Heart right ventricle (tissue), 16 donors: ENCODE data around the gene SMCO2. TPM values are rescaled to one million over a fixed set of nuclear protein-coding genes. Genes with fewer than 3 reads are reported as not detected.

Experiments
- ATAC-seq, 8 donors: fragments of 200-7000 bp; cut with Tn5 transposase; one replicate each; pipeline ENCODE4 v1.9.1; 2020; ENCODE audit warnings: mild to moderate bottlenecking in 8 of 8, moderate library complexity in 8 of 8, moderate number of reproducible peaks in 1 of 8
- DNase-seq, 2 donors: peaks; one replicate each; pipeline ENCODE4 v3.0.0-alpha.2; 2020
- H3K27ac ChIP-seq, 10 donors: fragments of 200-600 bp; sonication (generic) in 2 of 10; one replicate each; pipeline versions ENCODE4 v1.5.0 to v1.8.0; 2020 to 2022; ENCODE audit warnings: mild to moderate bottlenecking in 3 of 10
- H3K27me3 ChIP-seq, 7 donors: fragments of 200-600 bp; one replicate each; pipeline ENCODE4 v1.8.0; 2021 to 2022; ENCODE audit warnings: mild to moderate bottlenecking in 2 of 7
- H3K36me3 ChIP-seq, 9 donors: fragments of 200-600 bp; sonication (generic) in 1 of 9; one replicate each; pipeline versions ENCODE4 v1.5.0 to v1.8.0; 2020 to 2022; ENCODE audit warnings: mild to moderate bottlenecking in 2 of 9
- H3K4me1 ChIP-seq, 9 donors: fragments of 200-600 bp; sonication (generic) in 1 of 9; one replicate each; pipeline versions ENCODE4 v1.5.0 to v1.8.0; 2020 to 2022; ENCODE audit warnings: mild to moderate bottlenecking in 4 of 9
- H3K4me3 ChIP-seq, 10 donors: fragments of 200-600 bp; sonication (generic) in 2 of 10; one replicate each; pipeline versions ENCODE4 v1.5.0 to v1.8.0; 2020 to 2022; ENCODE audit warnings: mild to moderate bottlenecking in 7 of 10, moderate library complexity in 2 of 10
- H3K9me3 ChIP-seq, 11 donors: fragments of 200-600 bp in 10 of 11; sonication (generic) in 2 of 11; one replicate each; pipeline versions ENCODE4 v1.5.0 to v1.8.0; 2013 to 2022; ENCODE audit warnings: mild to moderate bottlenecking in 2 of 11, control low read depth in 1 of 11, moderate library complexity in 1 of 11
- CTCF ChIP-seq, 9 donors: fragments of 200-600 bp; sonication (generic) in 2 of 9; IDR thresholded peaks; one replicate each; pipeline versions ENCODE4 v1.5.0 to v1.8.0; 2021 to 2022; ENCODE audit warnings: antibody characterized with exemption in 9 of 9, mild to moderate bottlenecking in 5 of 9, moderate library complexity in 1 of 9
- WGBS, 2 donors: extraction: QIAGEN DNeasy Blood & Tissue Kit; methylation state at CpG; one replicate each; pipeline ENCODE4 v1.1.7; 2013; ENCODE audit warnings: inconsistent platforms in 1 of 2; 5-methylcytosine and 5-hydroxymethylcytosine counted together
- intact Hi-C, 10 donors: fragments of 100-400 bp; cut with DNase I; formaldehyde crosslinking; loops; one replicate each; pipeline versions ENCODE4 v1.11.1 to v1.14.2; 2022
- polyA plus RNA-seq, 2 donors: library from polyadenylated mRNA; stranded (reverse); fragments of 200-250 nt; gene quantifications; one replicate each; pipeline ENCODE4 v1.2.3, GENCODE V29; 2013
- total RNA-seq, 10 donors: library from RNA; stranded (reverse); fragmentation: NEBNext Ultra II Directional in 3 of 10; extraction: Animal tissue kit (Norgen Biotek cat#: 25700) in 3 of 10; gene quantifications; one replicate each; pipeline versions ENCODE4 v1.2.1 to v1.2.4, GENCODE V29; 2021 to 2023
- donor health status: Arrhythmogenic right ventricular cardiomyopathy.
- donor health status: ischemic (EF 13 %, LVEDD 7.1; RV severe dilation, severe dysfunction).
- donor health status: healthy with polysubstance abuse.
- donor health status: DM: no; HTN: yes; CAD: no.
- donor health status: DM: no; HTN: no; CAD: no.
- donor health status: ischemic (EF 25% LVEDD 6.9; RV normal size, moderate dysfunction).
- donor health status: ischemic (EF 25% LVEDD 5.7; RV mildly dilated, moderate dysfunction).
- donor health status: healthy.
- donor health status: DM: yes; HTN: yes; CAD: no.
- donor health status: Ischemic cardiomyopathy.
- donor health status: ischemic (EF 35%, LVEDD 5.7; RV mildly dilated, moderate dysfunction).
- donor health status: nonischemic (EF 11% LVEDD 7.7; RV severe dilation, severe dysfunction).
- donor health status: DM: yes; HTN: yes; CAD: no.
- donor health status: PGD.
- donor health status: ischemic (EF 29% LVEDD 5.4; RV normal size, mild dysfunction).
- donor health status: nonischemic (EF 23%, LVEDD 6.1; RV moderate dilation, normal function).

Gene SMCO2
- total and polyA plus RNA-seq, 12 donors, result 0.04 to 1.3 (median 0.48) TPM; not detected in 8

- WGBS, 2 donors, result 41 to 51% methylated on average over 6 of the region's 6 CpGs
- ATAC-seq, result peak; percentile 32 to 70 (median 54)
- H3K9me3 ChIP-seq, result peaks cover 0 to 9% (median 0%) of the 10 kb centered on the region in 11 donors
- peak overlapping the region; percentile 24 to 82 (median 67) for H3K27ac ChIP-seq
- H3K4me1 ChIP-seq, result peaks cover 0 to 28% (median 16%) of the 10 kb centered on the region in 9 donors
- H3K4me3 ChIP-seq, result no peak overlapping the region
- intact Hi-C loops, result loop anchor here in 1 of 10 donors (5.0 kb wide), 1 partner anchor 79 kb away; no protein-coding TSS in a partner anchor
- DNase-seq, result no peak
- H3K36me3 ChIP-seq, result no peaks in the 10 kb centered on the region
- H3K27me3 ChIP-seq, result no peaks in the 10 kb centered on the region
- TF ChIP-seq CTCF (IDR thresholded peaks at IDR 0.05), result no peak
Observed at GRCh38 chr12:27511031-27511722, 64.6 kb downstream of the SMCO2 start.

- Histone ChIP-seq H3K4me1 (peaks cover 0 to 26% (median 16%) of the 10 kb centered on the region in 9 donors), H3K4me3 (no peak overlapping the region), H3K9me3 (peaks cover 0 to 7% (median 0%) of the 10 kb centered on the region in 11 donors), H3K27me3 (no peaks in the 10 kb centered on the region), H3K36me3 (no peaks in the 10 kb centered on the region), H3K27ac (peak overlapping the region; percentile 24 to 82 (median 67))
- no peak for TF ChIP-seq CTCF (IDR thresholded peaks at IDR 0.05)
- ATAC-seq (peak; percentile 36 to 77 (median 56)), DNase-seq (no peak)
- intact Hi-C loops, result loop anchor here in 1 of 10 donors (5.0 kb wide), 1 partner anchor 79 kb away; no protein-coding TSS in a partner anchor
- 43 to 54% methylated on average over 3 of the region's 3 CpGs for WGBS, 2 donors
Observed at GRCh38 chr12:27511723-27512045, 65.1 kb downstream of the SMCO2 start.

GRCh38 chr12:27513155-27513824 lies 66.8 kb downstream of the SMCO2 start:
- no peak for DNase-seq
- WGBS, 2 donors, result 95 to 98% methylated on average over 7 of the region's 7 CpGs

More at GRCh38 chr12:27513155-27513824, 66.8 kb downstream of the SMCO2 start:
- peak overlapping the region in 6 of 10 donors; percentile 8 to 82 (median 73) for H3K27ac ChIP-seq
- H3K4me1 ChIP-seq, result peaks cover 0 to 26% (median 16%) of the 10 kb centered on the region in 9 donors
- H3K9me3 ChIP-seq, result no peaks in the 10 kb centered on the region
- no peak for TF ChIP-seq CTCF (IDR thresholded peaks at IDR 0.05)
- no peak overlapping the region for H3K4me3 ChIP-seq
- no peaks in the 10 kb centered on the region for H3K27me3 ChIP-seq
- intact Hi-C loops, result loop anchor here in 1 of 10 donors (5.0 kb wide), 1 partner anchor 81 kb away; no protein-coding TSS in a partner anchor
- no peaks in the 10 kb centered on the region for H3K36me3 ChIP-seq
- no peak for ATAC-seq
